MM.1S (cell line): ENCODE data around the gene HERC2.

Source experiments
- DNase-seq: peaks from one replicate; pipeline ENCODE4 v3.0.0-alpha.2; 2015
- H2AFZ ChIP-seq: fragments of 300-600 bp; sonication (generic); 2 replicates; pipeline ENCODE4 v1.6.0; 2016; ENCODE audit warnings: antibody characterized with exemption, low read length
- H3F3A ChIP-seq: fragments of 300-600 bp; sonication (generic); 2 replicates; pipeline ENCODE4 v1.6.1; 2016; ENCODE audit warnings: mild to moderate bottlenecking, antibody characterized with exemption, low read length, moderate library complexity, mixed read lengths; ENCODE audit not compliant: insufficient read depth
- H3K27ac ChIP-seq: fragments of 300-600 bp; sonication (generic); 2 replicates; pipeline ENCODE4 v1.5.1; 2016; ENCODE audit warnings: mild to moderate bottlenecking, low read length
- H3K27me3 ChIP-seq: fragments of 300-600 bp; sonication (generic); replicated peaks from 2 replicates; pipeline ENCODE4 v1.6.0; 2016; ENCODE audit warnings: low read length; ENCODE audit not compliant: insufficient read depth
- H3K36me3 ChIP-seq: fragments of 300-600 bp; sonication (generic); replicated peaks from 2 replicates; pipeline ENCODE4 v1.6.1; 2016; ENCODE audit warnings: mild to moderate bottlenecking, low read length, mixed read lengths; ENCODE audit not compliant: insufficient read depth
- H3K4me1 ChIP-seq: fragments of 300-600 bp; sonication (generic); 2 replicates; pipeline ENCODE4 v1.6.1; 2016; ENCODE audit warnings: low read length, mixed read lengths
- H3K4me2 ChIP-seq: fragments of 300-600 bp; sonication (generic); 2 replicates; pipeline ENCODE4 v1.6.0; 2016; ENCODE audit warnings: low read depth, low read length
- H3K4me3 ChIP-seq: fragments of 300-600 bp; sonication (generic); 2 replicates; pipeline ENCODE4 v1.5.1; 2016; ENCODE audit warnings: low read length, mixed read lengths
- H3K79me2 ChIP-seq: fragments of 300-600 bp; sonication (generic); 2 replicates; pipeline ENCODE4 v1.6.1; 2016; ENCODE audit warnings: mixed run types, low read length, mixed read lengths
- H3K9ac ChIP-seq: fragments of 300-600 bp; sonication (generic); 2 replicates; pipeline ENCODE4 v1.6.1; 2016; ENCODE audit warnings: low read length, mixed read lengths
- H3K9me2 ChIP-seq: fragments of 300-600 bp; sonication (generic); replicated peaks from 2 replicates; pipeline ENCODE4 v1.6.1; 2016; ENCODE audit warnings: mild to moderate bottlenecking, low read length, mixed read lengths; ENCODE audit not compliant: insufficient read depth
- H3K9me3 ChIP-seq: fragments of 300-600 bp; sonication (generic); replicated peaks from 2 replicates; pipeline ENCODE4 v1.6.1; 2016; ENCODE audit warnings: mild to moderate bottlenecking, low read length, mixed read lengths; ENCODE audit not compliant: insufficient read depth
- H4K20me1 ChIP-seq: fragments of 300-600 bp; sonication (generic); 2 replicates; pipeline ENCODE4 v1.6.1; 2016; ENCODE audit warnings: mild to moderate bottlenecking, low read length, moderate library complexity, mixed read lengths; ENCODE audit not compliant: insufficient read depth
- EZH2 ChIP-seq: fragments of 300-600 bp; sonication (generic); optimal IDR thresholded peaks from 2 replicates; pipeline ENCODE3; 2017; ENCODE audit warnings: low read depth, mild to moderate bottlenecking, antibody characterized with exemption, low read length, mixed read lengths
- EZH2phosphoT487 ChIP-seq: fragments of 300-600 bp; sonication (generic); IDR thresholded peaks from 2 replicates; pipeline ENCODE4 v1.6.1; 2018; ENCODE audit warnings: antibody characterized with exemption, low read length
- TF ChIP-seq, protein P1 (sequence below): fragments of 300-600 bp; sonication (generic); IDR thresholded peaks from 2 replicates; pipeline ENCODE4 v1.5.1; 2016; ENCODE audit warnings: antibody characterized with exemption, low read length, mixed read lengths

Gene HERC2

GRCh38 chr15:28273468-28273867 is 48.5 kb downstream of the HERC2 start:
- Histone ChIP-seq H3F3A (no peaks in the 10 kb centered on the region), H3K4me2 (no peak overlapping the region), H3K4me3 (no peak overlapping the region), H3K79me2 (no peaks in the 10 kb centered on the region), H4K20me1 (no peaks in the 10 kb centered on the region), H3K9me3 (no peaks in the 10 kb centered on the region), H2AFZ (no peak overlapping the region), H3K36me3 (no peaks in the 10 kb centered on the region), H3K4me1 (no peaks in the 10 kb centered on the region), H3K27ac (no peak overlapping the region), H3K27me3 (no peaks in the 10 kb centered on the region), H3K9ac (no peak overlapping the region), H3K9me2 (no peaks in the 10 kb centered on the region)
- DNase-seq: no peak
- TF ChIP-seq EZH2 (no peak), EZH2phosphoT487 (no peak)
- TF ChIP-seq, protein P1, sequence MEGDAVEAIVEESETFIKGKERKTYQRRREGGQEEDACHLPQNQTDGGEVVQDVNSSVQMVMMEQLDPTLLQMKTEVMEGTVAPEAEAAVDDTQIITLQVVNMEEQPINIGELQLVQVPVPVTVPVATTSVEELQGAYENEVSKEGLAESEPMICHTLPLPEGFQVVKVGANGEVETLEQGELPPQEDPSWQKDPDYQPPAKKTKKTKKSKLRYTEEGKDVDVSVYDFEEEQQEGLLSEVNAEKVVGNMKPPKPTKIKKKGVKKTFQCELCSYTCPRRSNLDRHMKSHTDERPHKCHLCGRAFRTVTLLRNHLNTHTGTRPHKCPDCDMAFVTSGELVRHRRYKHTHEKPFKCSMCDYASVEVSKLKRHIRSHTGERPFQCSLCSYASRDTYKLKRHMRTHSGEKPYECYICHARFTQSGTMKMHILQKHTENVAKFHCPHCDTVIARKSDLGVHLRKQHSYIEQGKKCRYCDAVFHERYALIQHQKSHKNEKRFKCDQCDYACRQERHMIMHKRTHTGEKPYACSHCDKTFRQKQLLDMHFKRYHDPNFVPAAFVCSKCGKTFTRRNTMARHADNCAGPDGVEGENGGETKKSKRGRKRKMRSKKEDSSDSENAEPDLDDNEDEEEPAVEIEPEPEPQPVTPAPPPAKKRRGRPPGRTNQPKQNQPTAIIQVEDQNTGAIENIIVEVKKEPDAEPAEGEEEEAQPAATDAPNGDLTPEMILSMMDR: no peak

GRCh38 chr15:28272587-28272986 is 49.4 kb downstream of the HERC2 start:
- H3K36me3 ChIP-seq: 0 out of 2 replicates have a peak, but pooled peaks cover 5% of the 10 kb centered on the region

GRCh38 chr15:28271697-28272260 is 50.2 kb downstream of the HERC2 start:
- H3F3A ChIP-seq: no peaks in the 10 kb centered on the region
- no peak overlapping the region for H3K9ac ChIP-seq
- no peaks in the 10 kb centered on the region for H3K27me3 ChIP-seq
- no peak overlapping the region for H3K4me3 ChIP-seq
- H3K4me2 ChIP-seq: no peak overlapping the region
- no peaks in the 10 kb centered on the region for H3K79me2 ChIP-seq
- no peak for DNase-seq
- TF ChIP-seq EZH2phosphoT487: no peak
- TF ChIP-seq, protein P1: no peak
- no peak for TF ChIP-seq EZH2
- no peaks in the 10 kb centered on the region for H3K9me2 ChIP-seq
- H4K20me1 ChIP-seq: no peaks in the 10 kb centered on the region
- H3K27ac ChIP-seq: no peak overlapping the region
- 0 out of 2 replicates have a peak, but pooled peaks cover 5% of the 10 kb centered on the region for H3K36me3 ChIP-seq
- no peak overlapping the region for H2AFZ ChIP-seq
- H3K9me3 ChIP-seq: no peaks in the 10 kb centered on the region
- H3K4me1 ChIP-seq: no peaks in the 10 kb centered on the region

More at GRCh38 chr15:28272587-28272986, 49.4 kb downstream of the HERC2 start:
- Histone ChIP-seq H3K27ac (no peak overlapping the region), H3K4me2 (no peak overlapping the region), H3F3A (no peaks in the 10 kb centered on the region), H3K27me3 (no peaks in the 10 kb centered on the region), H3K4me1 (no peaks in the 10 kb centered on the region), H3K9me3 (no peaks in the 10 kb centered on the region), H2AFZ (no peak overlapping the region), H3K79me2 (no peaks in the 10 kb centered on the region), H3K4me3 (no peak overlapping the region), H3K9ac (no peak overlapping the region), H4K20me1 (no peaks in the 10 kb centered on the region), H3K9me2 (no peaks in the 10 kb centered on the region)
- no peak for DNase-seq
- TF ChIP-seq, protein P1: no peak
- no peak for TF ChIP-seq EZH2
- no peak for TF ChIP-seq EZH2phosphoT487
